SK-MEL-5 (cell line): ENCODE data around the gene C2orf78. TPM values are rescaled to one million over a fixed set of nuclear protein-coding genes. Genes with fewer than 3 reads are reported as not detected.
"Not testable (repeated sequence)": the region's sequence is repeated elsewhere in the genome, so short reads cannot be mapped to it uniquely, and the experiment has no call there.

Experiments used
- DNase-seq: peaks from one replicate; pipeline ENCODE4 v3.0.0-alpha.2; 2016; ENCODE audit warnings: low read depth, low spot score
- in situ Hi-C: cut with HindIII; loops from 2 replicates; pipeline ENCODE4 v1.10.0; 2016; ENCODE audit warnings: low sequenced_read_pairs, high pct_unique_total_duplicates, low pct_unique_long_range_greater_than_20kb
- total RNA-seq: library from RNA; depleted of rRNA; stranded (reverse); fragments of >200 nt; shearing (Covaris generic); gene quantifications from 2 replicates; pipeline ENCODE4 v1.2.3, GENCODE V29; 2014

Gene C2orf78
- total RNA-seq, 1 experiment from 2014 or later, result not detected

DNA sequence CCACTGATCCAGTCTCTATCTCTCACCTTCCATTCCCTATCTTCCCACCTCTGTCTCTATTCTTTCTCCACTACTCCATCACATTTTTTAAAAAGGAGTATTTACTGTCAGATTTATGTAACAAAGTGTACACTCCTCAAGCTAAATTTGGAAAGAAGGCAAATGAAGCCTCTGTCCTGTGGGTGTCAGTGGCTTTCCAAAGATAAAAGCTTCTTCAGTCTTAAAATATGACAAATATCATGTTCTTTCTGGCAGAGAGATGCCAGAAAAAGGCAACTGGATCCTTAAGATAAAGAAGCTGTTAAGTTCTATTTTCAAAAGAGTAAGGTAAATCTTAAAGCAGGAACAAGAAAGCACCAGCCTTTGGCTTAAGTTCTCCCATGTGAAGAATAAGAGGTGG is 11.2 kb upstream of the C2orf78 start:
- no peak for DNase-seq
- in situ Hi-C loops, result no loop called here

DNA sequence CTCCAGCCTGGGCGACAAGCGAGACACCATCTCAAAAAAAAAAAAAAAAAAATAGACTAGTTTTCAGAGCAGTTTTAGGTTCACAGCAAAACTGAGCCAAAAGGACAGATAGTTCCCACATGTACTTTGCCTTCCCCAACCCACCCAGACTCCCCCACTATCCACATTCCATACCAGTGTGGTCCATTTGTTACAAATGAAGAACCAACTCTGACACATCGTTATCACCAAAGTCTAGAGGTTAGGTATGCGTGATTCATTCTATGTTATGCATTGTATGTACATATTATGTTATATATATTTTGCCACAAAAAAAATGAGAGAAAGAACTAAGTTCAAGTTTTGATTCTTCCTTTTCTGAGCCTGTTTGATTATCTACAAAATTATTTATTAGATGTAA is 7.6 kb upstream of the C2orf78 start:
- in situ Hi-C loops, result no loop called here
- DNase-seq, result no peak

DNA sequence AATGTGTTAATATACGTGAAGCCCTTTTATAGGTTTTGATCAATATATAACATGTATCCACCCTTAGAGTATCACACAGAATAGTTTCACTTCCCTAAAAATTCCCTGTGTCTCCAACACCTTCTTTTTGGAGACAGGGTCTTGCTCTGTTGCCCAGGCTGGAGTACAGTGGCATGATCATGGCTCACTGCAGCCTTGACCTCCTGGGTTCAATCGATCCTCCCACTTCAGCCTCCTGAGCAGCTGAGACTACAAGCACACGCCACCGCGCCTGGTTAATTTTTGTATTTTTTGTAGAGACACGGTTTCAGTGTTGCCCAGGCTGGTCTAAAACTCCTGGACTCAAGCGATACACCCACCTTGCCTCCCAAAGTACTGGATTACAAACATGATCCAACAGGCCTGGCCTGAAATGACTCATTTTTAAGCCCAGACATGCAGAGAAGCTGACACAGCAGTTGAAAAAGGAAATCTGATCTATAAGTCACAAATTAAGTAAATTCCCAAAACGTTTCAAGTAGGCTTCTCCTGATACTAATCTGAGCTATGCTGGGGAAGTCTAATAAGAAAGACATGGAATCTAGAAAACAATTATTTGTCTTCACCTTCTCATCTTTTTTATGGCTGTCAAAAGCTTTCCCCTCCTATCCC is 7.0 kb upstream of the C2orf78 start:
- in situ Hi-C loops, result no loop called here
- no peak for DNase-seq

DNA sequence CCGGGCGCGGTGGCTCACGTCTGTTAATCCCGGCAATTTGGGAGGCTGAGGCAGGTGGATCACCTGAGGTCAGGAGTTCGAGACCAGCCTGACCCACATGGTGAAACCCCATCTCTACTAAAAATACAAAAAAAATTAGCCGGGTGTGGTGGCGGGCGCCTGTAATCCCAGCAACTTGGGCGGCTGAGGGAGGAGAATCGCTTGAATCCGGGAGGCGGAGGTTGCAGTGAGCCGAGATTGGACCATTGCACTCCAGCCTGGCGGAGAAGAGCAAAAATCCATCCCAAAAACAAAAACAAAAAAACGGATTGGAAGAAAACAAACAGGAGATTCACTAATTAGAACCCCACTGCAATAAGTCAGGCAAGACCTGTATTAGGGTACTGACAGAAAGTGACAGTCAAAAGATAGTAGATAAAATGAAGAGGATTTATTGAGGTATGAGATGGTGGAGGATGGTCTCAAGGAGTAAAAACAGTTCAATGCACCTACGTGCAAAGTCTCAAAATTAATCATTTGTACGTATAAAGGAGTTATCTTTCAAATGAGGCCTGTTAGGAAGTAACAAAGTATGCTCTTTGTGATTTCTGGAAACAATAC is 5.0 kb upstream of the C2orf78 start:
- in situ Hi-C loops, DNase-seq: not testable (repeated sequence)

DNA sequence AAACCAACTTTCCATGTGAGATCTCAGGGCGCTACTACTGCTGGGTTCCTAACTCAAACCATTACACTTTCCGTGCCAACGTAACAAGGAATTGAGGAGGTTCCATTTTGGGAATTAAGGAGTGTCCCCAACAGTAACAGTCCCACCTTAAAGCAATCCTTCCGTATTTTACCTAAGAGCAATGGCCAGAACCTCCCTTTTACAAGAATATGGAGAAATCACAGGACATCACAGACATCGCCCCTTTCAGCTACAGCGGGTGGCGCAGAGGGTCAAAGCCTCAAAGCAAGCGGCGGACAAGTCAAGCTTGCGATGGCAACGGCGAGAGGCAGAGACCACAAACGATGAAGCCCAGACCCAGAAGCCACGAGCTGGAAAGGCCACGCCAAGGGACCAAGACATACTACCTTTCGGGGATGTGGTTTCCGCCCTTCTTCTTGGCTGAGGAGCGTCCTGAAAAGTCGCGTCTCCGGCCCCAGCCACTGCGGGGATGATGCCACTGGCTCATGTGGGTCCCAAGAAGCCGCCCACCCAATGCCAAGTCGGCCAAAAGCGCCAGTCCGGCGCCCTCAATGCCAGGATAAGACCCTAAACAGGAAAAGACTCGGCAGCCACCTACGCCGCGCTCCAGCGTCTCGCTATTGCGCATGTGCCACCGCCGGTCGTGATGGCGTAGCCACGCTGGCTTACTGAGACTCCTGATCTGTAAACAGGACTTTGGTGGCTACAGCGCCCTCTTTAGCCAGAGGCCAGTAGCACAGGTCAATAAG is 4.3 kb upstream of the C2orf78 start, which contains the start of gene DUSP11:
Gene DUSP11, minus strand, starts transcription at position 637 of the 770 bp plus-strand sequence. Its CDS starts 129 bp downstream, at position 508.
- peak; percentile 99 for DNase-seq
- in situ Hi-C loops, result no loop called here

DNA sequence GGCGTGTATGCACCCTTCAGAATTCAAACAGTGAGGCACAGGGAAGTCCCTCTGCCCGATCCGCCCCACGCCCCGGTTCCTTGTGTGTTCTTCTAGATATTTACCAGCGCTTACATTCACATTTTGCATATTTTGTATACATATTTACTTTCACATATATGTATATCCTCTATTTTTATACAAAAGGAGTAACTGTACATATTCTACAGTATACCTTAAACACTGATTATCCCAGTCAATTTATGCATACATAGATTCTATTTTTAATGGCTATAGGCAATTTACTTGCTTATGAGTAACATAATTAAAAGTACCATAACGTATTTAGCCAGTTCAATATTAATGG is 3.8 kb upstream of the C2orf78 start:
- peak; percentile 7 for DNase-seq
- in situ Hi-C loops, result no loop called here

DNA sequence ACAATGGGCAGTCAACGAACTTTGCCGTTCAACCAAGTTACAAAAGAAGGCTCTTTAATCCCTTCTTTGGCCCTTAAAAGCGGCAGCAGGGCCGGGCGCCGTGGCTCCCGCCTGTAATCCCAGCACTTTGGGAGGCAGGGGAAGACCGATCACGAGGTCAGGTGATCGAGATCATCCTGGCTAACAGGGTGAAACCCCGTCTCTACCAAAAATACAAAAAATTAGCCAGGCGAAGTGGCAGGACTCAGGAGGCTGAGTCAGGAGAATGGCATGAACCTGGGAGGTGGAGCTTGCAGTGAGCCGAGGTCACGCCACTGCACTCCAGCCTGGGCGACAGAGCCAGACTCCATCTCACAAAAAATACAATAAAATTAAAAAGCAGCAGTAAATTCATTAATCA is 581 bp upstream of the C2orf78 start:
- in situ Hi-C loops, DNase-seq: not testable (repeated sequence)

DNA sequence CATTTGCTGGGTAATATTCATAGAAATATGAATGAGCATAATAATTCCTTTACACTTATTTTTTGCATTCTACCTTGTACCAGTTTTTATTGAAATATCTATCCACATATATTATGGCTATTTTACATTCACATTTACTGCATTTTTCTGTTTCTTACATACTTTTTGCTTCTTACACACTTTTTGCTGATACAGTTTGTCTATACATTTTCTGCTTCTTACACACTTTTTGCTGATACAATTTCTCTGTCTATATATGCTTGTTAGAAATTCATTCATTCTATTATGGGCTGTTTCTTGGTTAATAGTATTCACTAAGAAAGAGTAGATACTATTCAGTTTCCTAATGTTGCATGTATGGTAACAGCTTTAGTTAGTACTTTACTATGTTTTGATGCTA is 27.9 kb downstream of the C2orf78 start:
- in situ Hi-C loops, result no loop called here
- no peak for DNase-seq

DNA sequence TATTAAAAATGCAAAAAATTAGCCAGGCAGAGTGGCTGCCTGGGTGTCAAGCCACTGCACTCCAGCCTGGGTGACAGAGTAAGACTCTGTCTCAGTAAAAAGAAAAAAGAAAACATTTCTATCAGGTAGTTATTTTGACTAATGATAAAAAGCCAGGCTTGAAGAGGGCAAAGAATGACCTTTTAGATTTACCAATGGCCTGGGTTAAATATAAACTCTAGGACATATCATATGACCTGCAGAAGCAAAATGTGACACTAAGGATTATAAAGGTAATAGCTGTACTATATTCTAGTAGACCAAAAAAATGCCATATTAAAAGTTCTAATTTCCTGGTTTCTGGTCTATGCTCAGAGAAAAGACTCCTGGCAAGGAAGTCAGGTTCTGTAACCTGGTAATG is 28.7 kb downstream of the C2orf78 start:
- in situ Hi-C loops, result no loop called here

DNA sequence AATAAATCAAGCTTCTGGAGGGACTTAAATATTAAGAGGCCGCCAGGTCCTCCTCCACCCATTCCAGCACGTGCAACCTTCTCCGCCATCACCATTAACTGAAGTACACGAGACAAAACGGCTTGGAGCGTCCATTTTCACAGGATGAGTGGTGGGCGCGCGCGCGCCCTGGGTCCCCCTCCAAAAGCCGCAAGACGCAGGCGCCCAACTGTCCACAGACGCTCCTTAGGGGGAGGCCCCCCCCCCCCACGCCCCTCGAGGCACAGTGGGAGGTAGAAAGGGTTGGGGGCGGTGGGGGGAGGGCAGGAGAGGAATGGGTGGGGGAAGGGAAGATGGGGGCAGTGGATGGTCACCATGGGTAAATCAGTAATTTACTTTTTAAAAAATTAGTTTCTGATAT is 34.3 kb downstream of the C2orf78 start:
- in situ Hi-C loops, result no loop called here
- no peak for DNase-seq

More for the DNA sequence above, 28.7 kb downstream of the C2orf78 start:
- DNase-seq, result no peak

DNA sequence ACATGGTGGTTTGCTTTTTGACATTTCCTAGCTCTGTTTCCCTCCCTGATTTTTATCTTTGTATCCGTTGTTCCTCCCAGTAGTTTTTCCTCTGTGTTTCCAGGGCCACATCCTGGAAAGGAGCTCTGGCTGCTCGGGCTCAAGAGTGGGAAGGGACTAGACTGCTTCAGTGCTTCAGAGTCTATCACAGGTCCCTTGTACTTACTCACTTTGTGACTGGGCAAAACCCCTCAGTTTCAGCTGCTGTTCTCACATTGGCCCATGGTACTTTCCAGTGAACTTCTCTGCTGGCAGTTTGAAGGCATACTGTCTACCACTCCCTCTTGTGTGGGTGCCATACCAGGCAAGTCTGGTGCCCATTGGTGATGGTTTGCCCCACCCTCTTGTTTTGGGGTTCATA is 37.2 kb downstream of the C2orf78 start:
- DNase-seq, result no peak
- in situ Hi-C loops, result no loop called here

DNA sequence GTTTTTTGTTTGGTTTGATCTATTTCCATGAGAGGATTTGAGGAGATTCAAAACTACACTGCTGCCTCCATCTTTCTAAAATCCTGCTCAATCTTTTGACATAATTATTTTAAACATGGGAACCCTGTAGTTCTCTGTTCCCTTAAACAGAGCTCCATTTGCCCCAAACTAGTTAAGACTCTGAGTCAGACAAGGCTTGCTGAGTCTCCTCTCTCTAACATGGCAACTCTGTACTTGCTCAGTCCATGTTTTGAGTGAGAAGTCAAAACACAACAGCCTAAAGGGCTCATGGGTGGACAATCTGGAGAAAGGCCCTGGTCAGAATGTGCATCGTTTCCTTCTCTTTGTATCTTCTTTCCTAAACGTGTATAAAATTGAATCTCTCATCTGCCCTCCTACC is 37.7 kb downstream of the C2orf78 start:
- DNase-seq, result no peak
- in situ Hi-C loops, result no loop called here

DNA sequence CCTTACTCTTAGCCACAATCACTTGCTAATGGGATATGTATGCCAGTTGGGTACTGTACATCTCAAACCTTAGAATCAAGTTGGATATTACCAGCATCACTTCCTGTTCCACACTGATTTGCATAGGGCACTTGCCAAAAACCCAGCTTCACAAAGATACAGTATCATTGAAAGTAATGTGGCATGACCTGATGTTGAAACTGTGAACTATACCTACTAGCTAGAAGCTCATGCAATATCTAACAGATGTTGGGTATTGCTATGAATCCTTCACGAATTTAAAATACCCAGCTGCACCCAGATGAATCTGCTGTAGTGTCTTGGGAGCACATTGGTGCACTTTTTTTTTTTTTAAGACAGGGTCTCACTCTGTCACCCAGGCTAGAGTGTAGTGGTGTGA is 38.3 kb downstream of the C2orf78 start:
- in situ Hi-C loops, result no loop called here
- DNase-seq, result no peak

DNA sequence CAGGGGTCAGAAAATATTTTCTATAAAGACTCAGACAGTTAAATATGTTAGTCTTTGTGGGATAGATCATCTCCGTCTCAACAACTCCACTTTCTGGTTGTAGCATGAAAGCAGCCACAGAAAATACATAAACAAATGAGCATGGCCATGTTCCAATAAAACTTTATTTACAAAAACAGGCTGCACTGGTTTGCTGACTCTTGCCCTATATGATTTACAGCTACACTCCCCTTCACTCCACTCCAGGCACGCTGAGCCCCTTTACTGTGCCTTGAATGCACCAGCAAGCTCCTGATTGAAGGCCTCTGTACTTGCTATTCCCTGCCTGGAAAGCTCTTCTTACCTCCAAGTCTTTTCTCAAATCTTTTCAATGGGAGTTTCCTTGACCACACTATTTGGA is 39.0 kb downstream of the C2orf78 start:
- in situ Hi-C loops, result no loop called here
- no peak for DNase-seq

DNA sequence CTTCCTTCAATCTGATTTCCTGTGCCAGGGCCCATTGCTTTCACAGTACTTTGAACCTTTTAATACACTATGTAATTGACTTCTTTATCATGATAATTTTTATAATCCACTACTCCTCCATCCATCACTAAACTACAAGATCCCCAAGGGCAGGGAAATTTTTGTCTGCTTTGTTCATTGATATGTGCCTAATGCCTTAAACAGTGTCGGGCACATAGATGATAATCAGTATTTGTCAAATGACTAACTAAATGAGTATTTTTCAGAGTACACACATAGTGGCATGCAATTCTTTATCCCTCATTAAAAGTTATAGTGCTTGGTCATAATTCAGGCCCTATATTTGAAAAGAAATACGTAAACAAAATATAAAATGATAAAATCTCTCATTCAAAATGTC is 39.4 kb downstream of the C2orf78 start:
- no peak for DNase-seq
- in situ Hi-C loops, result no loop called here

DNA sequence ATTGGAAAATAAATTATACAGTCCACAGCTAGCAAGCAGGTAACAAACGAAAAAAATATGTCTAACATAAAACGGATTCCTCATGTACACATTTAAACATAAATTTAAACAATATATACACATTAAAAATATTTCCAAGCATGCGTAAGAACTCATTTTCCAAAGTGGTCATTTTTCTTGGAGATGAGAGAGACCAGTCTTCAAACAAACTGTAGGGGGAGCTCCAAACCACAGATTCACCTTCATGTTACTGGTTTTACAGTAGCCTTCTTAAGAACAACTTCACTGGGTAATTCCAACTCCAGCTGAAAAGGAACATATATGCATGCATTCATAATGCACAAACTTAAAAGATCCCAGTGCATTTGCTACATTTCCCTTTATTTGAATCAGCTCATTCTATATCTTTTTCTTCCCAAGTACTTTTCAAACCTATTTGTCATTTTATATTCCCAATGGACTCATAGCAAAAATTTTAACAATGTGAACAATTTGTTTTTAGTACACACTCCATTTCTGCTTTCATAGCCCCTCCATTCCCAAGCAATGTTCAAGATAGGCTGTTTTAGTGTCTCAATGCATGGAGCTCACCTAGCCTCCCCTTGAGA is 40.0 kb downstream of the C2orf78 start:
- DNase-seq, result peak; percentile 82
- in situ Hi-C loops, result no loop called here

DNA sequence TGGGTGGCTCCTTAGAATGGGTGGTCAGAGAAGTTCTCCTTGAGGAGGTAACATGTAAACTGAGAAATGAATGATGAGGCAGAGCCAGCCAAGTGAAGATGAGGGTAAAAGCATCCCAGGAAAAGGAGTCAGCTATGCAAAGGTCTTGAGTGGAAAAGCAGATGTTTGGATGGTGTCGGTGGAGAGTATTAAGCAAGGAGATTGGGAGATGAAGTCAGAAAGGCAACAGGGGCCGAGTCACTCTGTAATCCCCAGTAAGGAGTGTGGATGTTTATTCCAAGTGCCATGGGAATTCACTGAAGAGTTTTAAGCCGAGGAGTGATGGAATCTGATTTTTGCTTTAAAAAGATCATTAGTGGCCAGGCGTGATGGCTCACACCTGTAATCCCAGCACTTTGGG is 41.4 kb downstream of the C2orf78 start:
- no peak for DNase-seq
- in situ Hi-C loops, result no loop called here

DNA sequence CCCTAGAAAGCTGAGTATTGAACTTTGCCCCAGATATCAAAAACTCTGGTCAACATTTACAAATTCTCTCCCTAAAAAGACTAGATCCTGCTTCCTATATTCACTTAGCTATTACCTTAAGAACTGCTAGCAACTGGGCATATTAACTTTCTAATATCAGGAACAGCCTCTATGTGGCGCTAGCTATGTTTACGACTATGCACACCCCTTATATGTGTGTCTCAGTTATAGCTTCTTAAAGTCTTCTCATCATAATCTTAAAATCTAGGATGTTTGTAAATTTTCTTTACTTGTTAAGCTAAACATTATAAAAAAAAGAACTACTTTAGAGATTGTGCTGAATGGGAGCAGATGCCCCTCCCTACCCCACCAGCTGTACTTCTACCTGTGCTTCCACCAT is 43.0 kb downstream of the C2orf78 start:
- peak; percentile 75 for DNase-seq
- in situ Hi-C loops, result no loop called here
